ENCODE measurements around the gene POTEF.
"Not testable (repeated sequence)": the region's sequence is repeated elsewhere in the genome, so short reads cannot be mapped to it uniquely, and the experiment has no call there.

DNA sequence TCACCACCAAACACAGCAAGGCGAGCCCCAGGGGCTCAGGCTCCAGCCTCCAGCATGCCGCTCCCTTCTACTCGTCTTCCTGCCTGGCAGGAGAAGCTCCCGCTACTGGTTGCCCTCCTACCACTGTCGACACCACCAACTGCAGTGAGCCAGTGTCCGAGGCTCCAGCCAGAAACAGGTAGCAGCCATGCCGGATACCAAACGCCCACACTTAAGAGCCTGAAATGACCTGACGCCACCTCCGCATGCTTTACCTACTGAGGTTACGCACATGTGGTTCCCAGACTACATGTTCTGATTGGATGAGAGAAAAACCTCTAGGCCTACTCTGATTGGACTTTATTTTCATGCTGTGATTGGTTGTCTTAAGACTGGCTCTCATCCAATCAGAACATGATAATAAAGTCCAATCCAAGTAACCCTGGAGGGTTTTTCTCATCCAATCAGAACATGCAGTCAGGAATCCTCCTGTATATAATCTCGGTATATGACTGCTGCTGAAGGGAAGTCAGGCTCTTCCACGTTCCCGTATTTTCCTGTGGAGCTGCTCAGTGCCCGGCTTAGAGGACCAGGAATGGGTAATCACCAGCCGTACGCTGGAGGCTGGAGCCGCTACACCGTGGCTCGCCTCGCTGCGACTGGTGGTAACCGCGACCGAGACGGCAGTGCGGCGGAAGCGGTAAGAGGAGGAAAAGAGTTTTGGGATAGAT lies at the start of gene POTEF:
- TF ChIP-seq, protein P1, sequence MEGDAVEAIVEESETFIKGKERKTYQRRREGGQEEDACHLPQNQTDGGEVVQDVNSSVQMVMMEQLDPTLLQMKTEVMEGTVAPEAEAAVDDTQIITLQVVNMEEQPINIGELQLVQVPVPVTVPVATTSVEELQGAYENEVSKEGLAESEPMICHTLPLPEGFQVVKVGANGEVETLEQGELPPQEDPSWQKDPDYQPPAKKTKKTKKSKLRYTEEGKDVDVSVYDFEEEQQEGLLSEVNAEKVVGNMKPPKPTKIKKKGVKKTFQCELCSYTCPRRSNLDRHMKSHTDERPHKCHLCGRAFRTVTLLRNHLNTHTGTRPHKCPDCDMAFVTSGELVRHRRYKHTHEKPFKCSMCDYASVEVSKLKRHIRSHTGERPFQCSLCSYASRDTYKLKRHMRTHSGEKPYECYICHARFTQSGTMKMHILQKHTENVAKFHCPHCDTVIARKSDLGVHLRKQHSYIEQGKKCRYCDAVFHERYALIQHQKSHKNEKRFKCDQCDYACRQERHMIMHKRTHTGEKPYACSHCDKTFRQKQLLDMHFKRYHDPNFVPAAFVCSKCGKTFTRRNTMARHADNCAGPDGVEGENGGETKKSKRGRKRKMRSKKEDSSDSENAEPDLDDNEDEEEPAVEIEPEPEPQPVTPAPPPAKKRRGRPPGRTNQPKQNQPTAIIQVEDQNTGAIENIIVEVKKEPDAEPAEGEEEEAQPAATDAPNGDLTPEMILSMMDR (conservative IDR thresholded peaks at IDR 0.05; ENCODE audit: low read depth, low read length) = not testable (repeated sequence)
- not testable (repeated sequence) for TF ChIP-seq POLR2A (IDR thresholded peaks at IDR 0.05; ENCODE audit: low read depth, low read length); RAD21 (IDR thresholded peaks at IDR 0.05; ENCODE audit: low read length); SMC3 (IDR thresholded peaks at IDR 0.05; ENCODE audit: low read depth, low read length)

Measured in IMR-90 (cell line).